WTC11 (cell line): ENCODE data around the gene ST8SIA6. TPM values are rescaled to one million over a fixed set of nuclear protein-coding genes. Genes with fewer than 3 reads are reported as not detected.

ENCODE experiments used
- ATAC-seq: fragments of 200-7000 bp; cut with Tn5 transposase; 2 replicates; pipeline ENCODE4 v1.10.0; 2021; ENCODE audit warnings: mild to moderate bottlenecking, moderate library complexity
- CTCF ChIA-PET: fragments of 300-600 bp; sonication (Branson Sonifier 250); formaldehyde crosslinking; loops from one replicate; lab custom pipeline; 2021; ENCODE audit warnings: antibody characterized with exemption; lab: Charles Lee
- POLR2A ChIA-PET: fragments of 350-600 bp; sonication (Branson Sonifier 250); formaldehyde crosslinking; loops from one replicate; lab custom pipeline; 2021; ENCODE audit warnings: antibody characterized with exemption; lab: Charles Lee
- DNase-seq: peaks from one replicate; pipeline ENCODE4 v3.0.0; 2021; ENCODE audit warnings: low spot score
- H3K27ac Mint-ChIP-seq: 2 replicates; pipeline ENCODE4 v1.8.0; 2021; ENCODE audit warnings: mixed read lengths
- H3K27me3 Mint-ChIP-seq: 2 replicates; pipeline ENCODE4 v1.8.0; 2021; ENCODE audit warnings: low read depth, mild to moderate bottlenecking, moderate library complexity, mixed read lengths
- H3K36me3 Mint-ChIP-seq: 2 replicates; pipeline ENCODE4 v1.8.0; 2021; ENCODE audit warnings: mixed read lengths
- H3K4me1 Mint-ChIP-seq: 2 replicates; pipeline ENCODE4 v1.8.0; 2022; ENCODE audit warnings: mixed read lengths
- H3K4me3 Mint-ChIP-seq: 2 replicates; pipeline ENCODE4 v1.8.0; 2021; ENCODE audit warnings: mild to moderate bottlenecking, moderate library complexity, mixed read lengths
- H3K9me3 Mint-ChIP-seq: 2 replicates; pipeline ENCODE4 v1.8.0; 2021; ENCODE audit warnings: mixed read lengths
- ARID4B ChIP-seq: sonication (generic); formaldehyde crosslinking; IDR thresholded peaks from 2 replicates; pipeline ENCODE4 v1.8.0; 2023; ENCODE audit warnings: missing genetic modification reagents, mild to moderate bottlenecking, borderline replicate concordance
- CREM ChIP-seq: sonication (generic); formaldehyde crosslinking; IDR thresholded peaks from 2 replicates; pipeline ENCODE4 v1.8.1; 2022; ENCODE audit warnings: mild to moderate bottlenecking, missing genetic modification reagents, moderate library complexity
- CTCF ChIP-seq: fragments of 200-600 bp; IDR thresholded peaks from 2 replicates; pipeline ENCODE4 v1.8.0; 2022; ENCODE audit warnings: antibody characterized with exemption
- E2F4 ChIP-seq: sonication (generic); formaldehyde crosslinking; IDR thresholded peaks from 2 replicates; pipeline ENCODE4 v1.8.1; 2022; ENCODE audit warnings: low read depth, mild to moderate bottlenecking, moderate library complexity, missing genetic modification reagents, borderline replicate concordance
- ESRRA ChIP-seq: sonication (generic); formaldehyde crosslinking; IDR thresholded peaks from 2 replicates; pipeline ENCODE4 v1.8.1; 2022; ENCODE audit warnings: mild to moderate bottlenecking, missing genetic modification reagents, borderline replicate concordance
- HMGA2 ChIP-seq: fragments of 250-450 bp; sonication (Bioruptor Pico); IDR thresholded peaks from 2 replicates; pipeline ENCODE4 v1.4.0; 2021; ENCODE audit warnings: mild to moderate bottlenecking, moderate library complexity
- MAX ChIP-seq: sonication (generic); formaldehyde crosslinking; IDR thresholded peaks from 2 replicates; pipeline ENCODE4 v1.8.0; 2022; ENCODE audit warnings: mild to moderate bottlenecking, missing genetic modification reagents
- NFATC4 ChIP-seq: fragments of 250-450 bp; sonication (Bioruptor Pico); IDR thresholded peaks from 2 replicates; pipeline ENCODE4 v1.9.0; 2021; ENCODE audit warnings: mild to moderate bottlenecking
- OVOL2 ChIP-seq: fragments of 250-450 bp; sonication (Bioruptor Pico); IDR thresholded peaks from 2 replicates; pipeline ENCODE4 v1.9.0; 2021; ENCODE audit warnings: mild to moderate bottlenecking, borderline replicate concordance
- PRDM15 ChIP-seq: sonication (generic); formaldehyde crosslinking; IDR thresholded peaks from 2 replicates; pipeline ENCODE4 v1.8.0; 2022; ENCODE audit warnings: missing genetic modification reagents
- RORB ChIP-seq: fragments of 250-450 bp; sonication (Bioruptor Pico); IDR thresholded peaks from 2 replicates; pipeline ENCODE4 v1.9.0; 2021; ENCODE audit warnings: mild to moderate bottlenecking
- ZNF263 ChIP-seq: sonication (generic); formaldehyde crosslinking; IDR thresholded peaks from 2 replicates; pipeline ENCODE4 v1.8.1; 2022; ENCODE audit warnings: low read depth, mild to moderate bottlenecking, moderate library complexity, missing genetic modification reagents
- ZNF281 ChIP-seq: sonication (generic); formaldehyde crosslinking; IDR thresholded peaks from 2 replicates; pipeline ENCODE4 v1.8.0; 2023; ENCODE audit warnings: mild to moderate bottlenecking, missing genetic modification reagents
- total RNA-seq: library from RNA; stranded (reverse); gene quantifications from 3 replicates; pipeline ENCODE4 v1.2.3, GENCODE V29; 2021

Gene ST8SIA6
- total RNA-seq, 1 experiment from 2014 or later = 3.5 TPM

- ChIA-PET POLR2A (interaction anchor here (0.7 kb wide), 1 partner anchor 92 kb away, joined by 3 read pairs; no protein-coding TSS in a partner anchor), CTCF (no interaction called here)
- Mint-ChIP-seq H3K9me3 (peaks cover 7% of the 10 kb centered on the region), H3K4me1 (peaks cover 37% of the 10 kb centered on the region), H3K27me3 (no peaks in the 10 kb centered on the region; the same call in 1 of the 2 replicates), H3K27ac (peak overlapping the region; percentile 75; the same call in 1 of the 2 replicates), H3K36me3 (no peaks in the 10 kb centered on the region), H3K4me3 (no peak overlapping the region)
- DNase-seq (no peak), ATAC-seq (peak; percentile 56)
- no peak for TF ChIP-seq RORB (CRISPR knock-in tag)
- TF ChIP-seq OVOL2 (CRISPR knock-in tag) = no peak
- TF ChIP-seq ARID4B (CRISPR knock-in tag) = no peak
- TF ChIP-seq CREM = no peak
- no peak for TF ChIP-seq E2F4
- no peak for TF ChIP-seq CTCF
- TF ChIP-seq MAX (CRISPR knock-in tag) = no peak
- no peak for TF ChIP-seq HMGA2 (CRISPR knock-in tag)
- TF ChIP-seq ZNF263 (CRISPR knock-in tag) = no peak
- TF ChIP-seq ZNF281 (CRISPR knock-in tag) = no peak
- TF ChIP-seq NFATC4 (CRISPR knock-in tag) = no peak
- TF ChIP-seq PRDM15 (CRISPR knock-in tag) = no peak
- TF ChIP-seq ESRRA = no peak
- TF ChIP-seq, all 79 proteins: peak for 0
Observed at GRCh38 chr10:17379151-17379690, 75.2 kb downstream of the ST8SIA6 start.
